ENCODE data around the gene BCOR. TPM values are rescaled to one million over a fixed set of nuclear protein-coding genes. Genes with fewer than 3 reads are reported as not detected.
A peak's percentile ranks its signal among the peaks of the same experiment; 100 is the strongest.

Gene BCOR
- total RNA-seq, 2 experiments from 2014 or later: 48.0 to 64.3 TPM

GRCh38 chrX:40095583-40096394 lies 2.0 kb downstream of the BCOR start:
- H3K36me3 ChIP-seq (ENCODE audit: insufficient read depth, low read length): peaks cover 8% of the 10 kb centered on the region; the same call in 1 of the 2 replicates
- peaks cover 22% of the 10 kb centered on the region for H4K20me1 ChIP-seq (ENCODE audit: insufficient read depth, low read length)
- intact Hi-C loops (cut with micrococcal nuclease; ENCODE audit: unreplicated experiment): loop anchor here (10.0 kb wide), 1 partner anchor 141 kb away; no protein-coding TSS in a partner anchor
- ChIA-PET CTCF (ENCODE audit: unreplicated experiment) (no interaction called here), POLR2A (interaction anchor here (0.6 to 4.9 kb wide), 4 partner anchors 10 to 74 kb away, joined by 6 to 55 read pairs (median 8); no protein-coding TSS in a partner anchor)
- H2AFZ ChIP-seq (ENCODE audit: low read length): no peak overlapping the region
- peak; percentile 65 for DNase-seq (ENCODE audit: low spot score)
- no TSS peak for BruUV-seq (replicated peaks)
- no peaks in the 10 kb centered on the region for H3K9me2 ChIP-seq (ENCODE audit: insufficient read depth, low read length)
- peak overlapping the region; percentile 75 for H3K4me2 ChIP-seq (ENCODE audit: low read length)
- H3K9me3 ChIP-seq (ENCODE audit: low read length): no peaks in the 10 kb centered on the region
- no peak for TF ChIP-seq CTCF (conservative IDR thresholded peaks at IDR 0.05; ENCODE audit: low read length)
- TF ChIP-seq EZH2phosphoT487 (IDR thresholded peaks at IDR 0.05; ENCODE audit: borderline replicate concordance, low read depth, low read length): no peak
- peak overlapping the region; percentile 60 for H3K27ac ChIP-seq (ENCODE audit: low read depth, low read length, poor library complexity, severe bottlenecking)
- H3K4me3 ChIP-seq (ENCODE audit: low read depth, low read length, poor library complexity, severe bottlenecking): peak overlapping the region; percentile 90
- H3K79me2 ChIP-seq (ENCODE audit: insufficient read depth, low read depth, low read length): peaks cover 54% of the 10 kb centered on the region
- peaks cover 55% of the 10 kb centered on the region for H3K4me1 ChIP-seq (ENCODE audit: insufficient read depth, low read length, poor library complexity, severe bottlenecking)

- no peak overlapping the region for H3K27ac ChIP-seq (ENCODE audit: low read depth, low read length, poor library complexity, severe bottlenecking)
- H3K9me3 ChIP-seq (ENCODE audit: low read length): no peaks in the 10 kb centered on the region
- H3K4me1 ChIP-seq (ENCODE audit: insufficient read depth, low read length, poor library complexity, severe bottlenecking): peaks cover 55% of the 10 kb centered on the region
- H4K20me1 ChIP-seq (ENCODE audit: insufficient read depth, low read length): peaks cover 24% of the 10 kb centered on the region
- peaks cover 8% of the 10 kb centered on the region; the same call in 1 of the 2 replicates for H3K36me3 ChIP-seq (ENCODE audit: insufficient read depth, low read length)
- ChIA-PET POLR2A (interaction anchor here (0.6 kb wide), 1 partner anchor 75 kb away, joined by 9 read pairs; no protein-coding TSS in a partner anchor), CTCF (ENCODE audit: unreplicated experiment) (interaction anchor here (0.6 kb wide), 1 partner anchor 360 kb away, joined by 8 read pairs; no protein-coding TSS in a partner anchor)
- H3K9me2 ChIP-seq (ENCODE audit: insufficient read depth, low read length): no peaks in the 10 kb centered on the region
- intact Hi-C loops (cut with micrococcal nuclease; ENCODE audit: unreplicated experiment): loop anchor here (10.0 kb wide), 1 partner anchor 140 kb away; no protein-coding TSS in a partner anchor
- DNase-seq (ENCODE audit: low spot score): no peak
- H2AFZ ChIP-seq (ENCODE audit: low read length): no peak overlapping the region
- H3K79me2 ChIP-seq (ENCODE audit: insufficient read depth, low read depth, low read length): peaks cover 61% of the 10 kb centered on the region
- BruUV-seq (replicated peaks): no TSS peak
- peak overlapping the region; percentile 90 for H3K4me3 ChIP-seq (ENCODE audit: low read depth, low read length, poor library complexity, severe bottlenecking)
- TF ChIP-seq EZH2phosphoT487 (IDR thresholded peaks at IDR 0.05; ENCODE audit: borderline replicate concordance, low read depth, low read length): no peak
- TF ChIP-seq CTCF (conservative IDR thresholded peaks at IDR 0.05; ENCODE audit: low read length): no peak
- peak overlapping the region; percentile 75 for H3K4me2 ChIP-seq (ENCODE audit: low read length)
Measured at GRCh38 chrX:40094900-40095582, 2.7 kb downstream of the BCOR start.
